PFSK-1 (cell line): ENCODE results near the gene UNC5B.

Experiments used
- POLR2AphosphoS5 ChIP-seq: IDR thresholded peaks from 2 replicates; pipeline ENCODE4 v1.6.1; 2012; ENCODE audit warnings: low read depth, mild to moderate bottlenecking, control low read depth, low read length, moderate library complexity
- SIN3A ChIP-seq: IDR thresholded peaks from 2 replicates; pipeline ENCODE4 v1.6.1; 2012; ENCODE audit warnings: mild to moderate bottlenecking, low read length, moderate library complexity, borderline replicate concordance; ENCODE audit not compliant: insufficient read depth
- TAF1 ChIP-seq: IDR thresholded peaks from 2 replicates; pipeline ENCODE4 v1.6.1; 2012; ENCODE audit warnings: low read length, control low read depth, borderline replicate concordance; ENCODE audit not compliant: insufficient read depth
- TF ChIP-seq, protein P1 (sequence below), 2 experiments: IDR thresholded peaks; 2 replicates each; pipeline versions ENCODE4 v1.6.1 to v1.8.0; 2011 to 2012; ENCODE audit warnings: low read depth in 2 of 2, low read length in 2 of 2, control low read depth in 1 of 2, inconsistent platforms in 1 of 2, mild to moderate bottlenecking in 1 of 2, moderate library complexity in 1 of 2; ENCODE audit not compliant: insufficient read depth in 1 of 2

DNA sequence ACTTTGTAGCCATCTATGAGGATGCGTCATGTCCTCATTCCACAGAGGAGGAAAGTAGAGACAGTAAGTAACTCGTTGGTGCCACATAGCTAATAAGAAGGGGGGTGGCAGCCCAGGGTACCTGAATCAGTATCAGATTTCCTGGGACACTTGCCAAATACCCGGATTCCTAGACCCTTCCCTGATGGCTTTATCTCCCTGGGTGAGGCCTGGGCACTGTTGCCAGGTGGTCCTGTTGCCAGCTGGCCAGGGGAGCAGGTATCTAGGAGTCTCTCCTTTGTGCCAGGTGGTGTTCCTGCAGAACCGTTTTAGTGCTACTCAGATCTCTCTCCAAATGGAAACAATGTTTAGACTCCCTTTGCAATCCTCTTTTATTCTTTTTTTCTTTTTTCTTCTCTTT is 119.4 kb downstream of the UNC5B start:
- TF ChIP-seq, protein P1, sequence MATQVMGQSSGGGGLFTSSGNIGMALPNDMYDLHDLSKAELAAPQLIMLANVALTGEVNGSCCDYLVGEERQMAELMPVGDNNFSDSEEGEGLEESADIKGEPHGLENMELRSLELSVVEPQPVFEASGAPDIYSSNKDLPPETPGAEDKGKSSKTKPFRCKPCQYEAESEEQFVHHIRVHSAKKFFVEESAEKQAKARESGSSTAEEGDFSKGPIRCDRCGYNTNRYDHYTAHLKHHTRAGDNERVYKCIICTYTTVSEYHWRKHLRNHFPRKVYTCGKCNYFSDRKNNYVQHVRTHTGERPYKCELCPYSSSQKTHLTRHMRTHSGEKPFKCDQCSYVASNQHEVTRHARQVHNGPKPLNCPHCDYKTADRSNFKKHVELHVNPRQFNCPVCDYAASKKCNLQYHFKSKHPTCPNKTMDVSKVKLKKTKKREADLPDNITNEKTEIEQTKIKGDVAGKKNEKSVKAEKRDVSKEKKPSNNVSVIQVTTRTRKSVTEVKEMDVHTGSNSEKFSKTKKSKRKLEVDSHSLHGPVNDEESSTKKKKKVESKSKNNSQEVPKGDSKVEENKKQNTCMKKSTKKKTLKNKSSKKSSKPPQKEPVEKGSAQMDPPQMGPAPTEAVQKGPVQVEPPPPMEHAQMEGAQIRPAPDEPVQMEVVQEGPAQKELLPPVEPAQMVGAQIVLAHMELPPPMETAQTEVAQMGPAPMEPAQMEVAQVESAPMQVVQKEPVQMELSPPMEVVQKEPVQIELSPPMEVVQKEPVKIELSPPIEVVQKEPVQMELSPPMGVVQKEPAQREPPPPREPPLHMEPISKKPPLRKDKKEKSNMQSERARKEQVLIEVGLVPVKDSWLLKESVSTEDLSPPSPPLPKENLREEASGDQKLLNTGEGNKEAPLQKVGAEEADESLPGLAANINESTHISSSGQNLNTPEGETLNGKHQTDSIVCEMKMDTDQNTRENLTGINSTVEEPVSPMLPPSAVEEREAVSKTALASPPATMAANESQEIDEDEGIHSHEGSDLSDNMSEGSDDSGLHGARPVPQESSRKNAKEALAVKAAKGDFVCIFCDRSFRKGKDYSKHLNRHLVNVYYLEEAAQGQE (IDR thresholded peaks at IDR 0.05; ENCODE audit: insufficient read depth in 1 of 2, low read depth in 2 of 2, low read length in 2 of 2), result no peak
- no peak for TF ChIP-seq POLR2AphosphoS5
- TF ChIP-seq SIN3A, result no peak
- TF ChIP-seq TAF1, result no peak
